Measurements from ENCODE around the gene SCYL2. TPM values are rescaled to one million over a fixed set of nuclear protein-coding genes. Genes with fewer than 3 reads are reported as not detected.

SCYL2 gene
- total and polyA plus RNA-seq, 2 experiments from 2014 or later: 15.0 to 57.5 TPM

DNA sequence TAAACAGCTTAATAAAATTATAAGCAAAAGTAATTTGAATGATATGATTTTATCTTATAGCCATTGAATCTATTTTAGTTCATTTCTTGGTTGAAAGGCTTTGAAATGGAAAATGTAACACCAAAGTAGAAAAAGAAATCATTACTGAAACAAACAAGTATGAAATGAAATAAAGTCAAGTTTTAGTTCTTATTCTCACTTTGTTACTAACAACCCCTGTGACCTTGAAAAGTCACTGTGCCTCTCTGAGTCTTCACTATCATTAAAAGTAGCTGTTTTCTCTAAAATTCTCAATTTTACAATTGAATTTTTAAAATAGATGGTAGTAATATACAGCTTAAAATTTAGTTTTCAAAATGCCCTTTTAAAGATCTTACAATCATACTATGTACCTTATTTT is 57.5 kb downstream of the SCYL2 start:
- Histone ChIP-seq H3K4me3 (no peak overlapping the region), H3K9me2 (ENCODE audit: insufficient read depth) (no peaks in the 10 kb centered on the region)
- ATAC-seq: no peak

More for the DNA sequence above, 57.5 kb downstream of the SCYL2 start:
- Mint-ChIP-seq H3K4me3 (no peak overlapping the region), H3K4me1 (peaks cover 3% of the 10 kb centered on the region; the same call in 2 of the 3 replicates), H3K27me3 (ENCODE audit: insufficient read depth, low read depth, poor library complexity) (no peaks in the 10 kb centered on the region), H3K36me3 (ENCODE audit: low read depth) (peaks cover 21% of the 10 kb centered on the region), H3K27ac (no peak overlapping the region; the same call in 1 of the 2 replicates), H3K9me3 (no peaks in the 10 kb centered on the region)
- H3K4me2 ChIP-seq: no peak overlapping the region
- H3K27me3 ChIP-seq (ENCODE audit: insufficient read depth): no peaks in the 10 kb centered on the region
- H3K79me2 ChIP-seq (replicated peaks; ENCODE audit: insufficient read depth): no peaks in the 10 kb centered on the region
- TF ChIP-seq ETS1 (IDR thresholded peaks at IDR 0.05) (no peak), ZNF462 (CRISPR knock-in tag; IDR thresholded peaks at IDR 0.05) (no peak), CREB1 (CRISPR knock-in tag; IDR thresholded peaks at IDR 0.05; ENCODE audit: low read depth) (no peak), JUNB (IDR thresholded peaks at IDR 0.05; ENCODE audit: unreplicated experiment) (no peak), STAT1 (IDR thresholded peaks at IDR 0.05; ENCODE audit: unreplicated experiment) (no peak), CTCF (conservative IDR thresholded peaks at IDR 0.05; ENCODE audit: low read depth in 2 of 2) (no peak), ZNF331 (CRISPR knock-in tag; IDR thresholded peaks at IDR 0.05; ENCODE audit: low read depth) (no peak), NANOG (IDR thresholded peaks at IDR 0.05; ENCODE audit: borderline replicate concordance) (no peak), EZH2phosphoT487 (IDR thresholded peaks at IDR 0.05; ENCODE audit: unreplicated experiment) (no peak), ZNF114 (CRISPR knock-in tag; IDR thresholded peaks at IDR 0.05) (no peak), POLR2AphosphoS5 (IDR thresholded peaks at IDR 0.05; ENCODE audit: low read depth) (no peak), EZH2 (IDR thresholded peaks at IDR 0.05; ENCODE audit: low read depth, unreplicated experiment) (no peak)
- TF ChIP-seq, protein P1, sequence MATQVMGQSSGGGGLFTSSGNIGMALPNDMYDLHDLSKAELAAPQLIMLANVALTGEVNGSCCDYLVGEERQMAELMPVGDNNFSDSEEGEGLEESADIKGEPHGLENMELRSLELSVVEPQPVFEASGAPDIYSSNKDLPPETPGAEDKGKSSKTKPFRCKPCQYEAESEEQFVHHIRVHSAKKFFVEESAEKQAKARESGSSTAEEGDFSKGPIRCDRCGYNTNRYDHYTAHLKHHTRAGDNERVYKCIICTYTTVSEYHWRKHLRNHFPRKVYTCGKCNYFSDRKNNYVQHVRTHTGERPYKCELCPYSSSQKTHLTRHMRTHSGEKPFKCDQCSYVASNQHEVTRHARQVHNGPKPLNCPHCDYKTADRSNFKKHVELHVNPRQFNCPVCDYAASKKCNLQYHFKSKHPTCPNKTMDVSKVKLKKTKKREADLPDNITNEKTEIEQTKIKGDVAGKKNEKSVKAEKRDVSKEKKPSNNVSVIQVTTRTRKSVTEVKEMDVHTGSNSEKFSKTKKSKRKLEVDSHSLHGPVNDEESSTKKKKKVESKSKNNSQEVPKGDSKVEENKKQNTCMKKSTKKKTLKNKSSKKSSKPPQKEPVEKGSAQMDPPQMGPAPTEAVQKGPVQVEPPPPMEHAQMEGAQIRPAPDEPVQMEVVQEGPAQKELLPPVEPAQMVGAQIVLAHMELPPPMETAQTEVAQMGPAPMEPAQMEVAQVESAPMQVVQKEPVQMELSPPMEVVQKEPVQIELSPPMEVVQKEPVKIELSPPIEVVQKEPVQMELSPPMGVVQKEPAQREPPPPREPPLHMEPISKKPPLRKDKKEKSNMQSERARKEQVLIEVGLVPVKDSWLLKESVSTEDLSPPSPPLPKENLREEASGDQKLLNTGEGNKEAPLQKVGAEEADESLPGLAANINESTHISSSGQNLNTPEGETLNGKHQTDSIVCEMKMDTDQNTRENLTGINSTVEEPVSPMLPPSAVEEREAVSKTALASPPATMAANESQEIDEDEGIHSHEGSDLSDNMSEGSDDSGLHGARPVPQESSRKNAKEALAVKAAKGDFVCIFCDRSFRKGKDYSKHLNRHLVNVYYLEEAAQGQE (IDR thresholded peaks at IDR 0.05; ENCODE audit: unreplicated experiment): no peak
- DNase-seq (ENCODE audit: low spot score): no peak
- H2AFZ ChIP-seq: no peak overlapping the region
- H4K20me1 ChIP-seq (replicated peaks; ENCODE audit: insufficient read depth): no peaks in the 10 kb centered on the region
- no peaks in the 10 kb centered on the region; the same call in 1 of the 2 replicates for H3K36me3 ChIP-seq (ENCODE audit: insufficient read depth)
- no peaks in the 10 kb centered on the region for H3F3A ChIP-seq (replicated peaks; ENCODE audit: low read depth)
- no peak overlapping the region for H3K27ac ChIP-seq (ENCODE audit: low read depth)
- H3K4me1 ChIP-seq (ENCODE audit: insufficient read depth): peaks cover 10% of the 10 kb centered on the region

Measured in GM23338 (cell line).